Activated naive CD8-positive, alpha-beta T cell treated with anti-CD3 and anti-CD28 coated beads for 36 hours (primary cell): ENCODE results near the gene SORBS1. TPM values are rescaled to one million over a fixed set of nuclear protein-coding genes. Genes with fewer than 3 reads are reported as not detected.

Source experiments
- DNase-seq: peaks from one replicate; pipeline ENCODE4 v3.0.0; 2021
- H3K27ac Mint-ChIP-seq: one replicate; pipeline ENCODE4 v1.8.0; 2022; ENCODE audit warnings: mild to moderate bottlenecking, moderate library complexity, mixed read lengths
- H3K27me3 Mint-ChIP-seq: one replicate; pipeline ENCODE4 v1.8.0; 2022; ENCODE audit warnings: mild to moderate bottlenecking, mixed read lengths
- H3K36me3 Mint-ChIP-seq: one replicate; pipeline ENCODE4 v1.8.0; 2021; ENCODE audit warnings: mild to moderate bottlenecking, mixed read lengths
- H3K4me1 Mint-ChIP-seq: one replicate; pipeline ENCODE4 v1.8.0; 2021; ENCODE audit warnings: mixed read lengths
- H3K4me3 Mint-ChIP-seq: one replicate; pipeline ENCODE4 v1.8.0; 2022; ENCODE audit warnings: mild to moderate bottlenecking, moderate library complexity, mixed read lengths
- H3K9me3 Mint-ChIP-seq: one replicate; pipeline ENCODE4 v1.8.0; 2022; ENCODE audit warnings: mixed read lengths
- total RNA-seq, 2 experiments: library from RNA; stranded (reverse); gene quantifications; one replicate each; pipeline ENCODE4 v1.2.3, GENCODE V29; 2021

The SORBS1 gene
- total RNA-seq, 2 experiments from 2014 or later = 0.54 to 0.64 TPM

GRCh38 chr10:95503526-95503925, 57.6 kb downstream of the SORBS1 start:
- Mint-ChIP-seq H3K36me3 (no peaks in the 10 kb centered on the region), H3K9me3 (no peaks in the 10 kb centered on the region), H3K4me1 (peaks cover 3% of the 10 kb centered on the region), H3K4me3 (no peak overlapping the region), H3K27me3 (peaks cover 4% of the 10 kb centered on the region), H3K27ac (no peak overlapping the region)
- DNase-seq = no peak

GRCh38 chr10:95503001-95503400, 58.2 kb downstream of the SORBS1 start:
- no peak for DNase-seq
- no peak overlapping the region for H3K27ac Mint-ChIP-seq
- no peaks in the 10 kb centered on the region for H3K9me3 Mint-ChIP-seq
- peaks cover 4% of the 10 kb centered on the region for H3K27me3 Mint-ChIP-seq
- no peak overlapping the region for H3K4me3 Mint-ChIP-seq
- H3K4me1 Mint-ChIP-seq = peaks cover 3% of the 10 kb centered on the region
- H3K36me3 Mint-ChIP-seq = no peaks in the 10 kb centered on the region

GRCh38 chr10:95502377-95502776, 58.8 kb downstream of the SORBS1 start:
- H3K27me3 Mint-ChIP-seq = peaks cover 4% of the 10 kb centered on the region
- peaks cover 3% of the 10 kb centered on the region for H3K4me1 Mint-ChIP-seq
- H3K4me3 Mint-ChIP-seq = no peak overlapping the region
- H3K9me3 Mint-ChIP-seq = no peaks in the 10 kb centered on the region
- no peak for DNase-seq
- no peaks in the 10 kb centered on the region for H3K36me3 Mint-ChIP-seq
- no peak overlapping the region for H3K27ac Mint-ChIP-seq

DNA sequence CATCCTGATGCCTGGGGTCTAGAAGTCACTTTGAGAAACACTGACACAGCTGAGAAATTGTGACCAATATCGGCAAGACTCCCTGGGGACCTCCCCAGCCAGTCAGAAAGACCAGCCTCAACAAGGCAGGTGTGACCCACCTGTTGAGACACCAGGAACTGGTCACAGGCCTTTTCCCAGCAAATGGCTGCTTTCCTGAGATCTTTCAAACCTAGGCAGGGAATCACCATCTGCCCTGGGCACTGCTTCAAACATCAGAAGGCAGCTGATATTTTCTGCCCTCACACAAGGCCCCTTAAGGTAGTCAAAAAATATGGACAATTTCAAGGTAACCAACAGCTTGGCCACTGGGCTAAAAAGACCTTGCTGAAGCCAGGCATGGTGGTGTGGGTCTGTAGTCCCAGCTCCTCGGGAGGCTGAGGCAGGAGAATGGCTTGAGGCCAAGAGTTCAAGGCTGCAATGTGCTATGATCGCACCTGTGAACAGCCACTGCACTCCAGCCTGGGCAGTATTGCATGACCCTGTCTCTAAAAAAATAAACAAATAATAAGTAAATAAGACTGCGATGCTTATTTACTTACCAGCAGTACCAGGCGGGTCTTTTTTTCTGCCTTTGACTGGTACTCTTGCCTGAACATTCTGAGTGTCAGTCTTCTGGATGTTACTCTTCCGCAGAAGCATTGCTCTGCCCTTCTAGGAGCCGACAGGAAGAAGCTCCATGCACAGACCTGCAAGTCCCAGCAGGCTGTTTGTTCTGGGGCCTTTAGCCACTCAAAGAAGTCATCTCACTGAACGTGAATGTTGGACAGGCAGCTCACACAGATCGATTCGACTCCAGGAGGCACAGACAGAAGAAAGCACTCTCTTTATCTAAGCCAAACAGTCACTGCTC, 59.7 kb downstream of the SORBS1 start:
- Mint-ChIP-seq H3K27ac (no peak overlapping the region), H3K4me1 (peaks cover 3% of the 10 kb centered on the region), H3K9me3 (no peaks in the 10 kb centered on the region), H3K27me3 (peaks cover 4% of the 10 kb centered on the region), H3K4me3 (no peak overlapping the region), H3K36me3 (no peaks in the 10 kb centered on the region)
- DNase-seq = no peak

DNA sequence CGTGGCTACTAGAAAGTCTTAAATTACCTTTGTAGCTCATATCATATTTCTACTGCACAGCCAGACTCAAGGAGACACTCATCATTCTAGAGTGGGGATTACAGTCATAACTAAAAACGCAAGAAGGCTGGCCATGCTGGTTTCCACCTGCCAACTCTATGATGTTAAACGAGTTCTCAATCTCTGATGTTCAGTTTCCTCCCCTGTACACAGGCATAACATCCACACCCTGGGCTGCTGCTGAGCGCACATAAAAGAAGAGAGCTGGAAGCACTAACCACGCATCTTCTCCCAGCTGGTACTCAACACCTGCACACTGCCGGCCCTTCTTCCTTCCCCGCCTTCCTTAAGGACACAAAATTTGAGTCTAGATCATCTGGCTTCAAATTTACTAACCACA, 60.5 kb downstream of the SORBS1 start:
- no peak overlapping the region for H3K27ac Mint-ChIP-seq

DNA sequence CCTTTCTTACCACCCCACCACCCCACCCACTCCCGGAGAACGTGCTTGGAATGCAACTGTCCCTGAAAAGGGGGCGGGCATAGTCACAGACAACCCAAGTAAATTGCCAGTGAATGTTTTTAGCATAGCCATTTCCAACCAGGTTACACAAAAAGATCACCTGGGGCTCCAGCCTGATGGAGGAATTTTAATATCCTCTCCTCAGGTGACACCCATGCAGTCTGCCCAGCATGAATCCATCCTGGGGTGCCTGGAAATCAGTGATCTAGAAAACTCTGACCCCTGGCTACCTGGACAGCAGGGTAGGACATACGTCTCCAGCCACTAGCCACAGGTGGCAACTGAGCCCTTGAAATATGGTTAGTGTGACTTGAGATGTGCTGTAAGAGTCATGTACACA, 61.1 kb downstream of the SORBS1 start:
- no peaks in the 10 kb centered on the region for H3K36me3 Mint-ChIP-seq
- H3K27ac Mint-ChIP-seq = no peak overlapping the region
- DNase-seq = no peak
- H3K4me1 Mint-ChIP-seq = peaks cover 3% of the 10 kb centered on the region
- H3K4me3 Mint-ChIP-seq = no peak overlapping the region
- peaks cover 4% of the 10 kb centered on the region for H3K27me3 Mint-ChIP-seq
- no peaks in the 10 kb centered on the region for H3K9me3 Mint-ChIP-seq

More for the DNA sequence above, 60.5 kb downstream of the SORBS1 start:
- no peak for DNase-seq
- H3K27me3 Mint-ChIP-seq = peaks cover 4% of the 10 kb centered on the region
- H3K4me1 Mint-ChIP-seq = peaks cover 3% of the 10 kb centered on the region
- H3K9me3 Mint-ChIP-seq = no peaks in the 10 kb centered on the region
- no peak overlapping the region for H3K4me3 Mint-ChIP-seq
- H3K36me3 Mint-ChIP-seq = no peaks in the 10 kb centered on the region

DNA sequence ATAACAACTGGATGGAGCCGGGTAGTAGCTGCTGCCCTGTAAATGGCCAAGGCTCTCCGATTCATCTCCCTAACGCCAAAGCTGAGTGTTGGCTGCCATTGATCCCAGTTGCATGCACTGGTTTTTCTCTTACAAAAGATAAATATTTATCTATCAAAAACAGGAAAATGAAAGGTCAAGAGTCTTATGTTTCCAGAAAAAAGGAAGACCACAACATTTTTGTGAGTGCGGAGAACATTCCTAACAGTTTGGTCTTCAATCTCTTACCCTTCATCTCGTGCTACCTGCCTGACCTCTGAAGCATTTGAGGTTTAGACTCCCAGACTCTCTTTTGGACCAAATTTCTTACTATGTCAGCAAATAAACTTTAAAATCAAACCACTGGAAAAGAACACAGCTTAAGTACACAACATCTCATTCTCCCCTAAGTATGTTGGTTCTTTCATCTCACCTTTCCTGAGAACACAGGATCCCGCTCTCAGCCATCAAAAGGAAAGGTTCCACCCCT, 61.6 kb downstream of the SORBS1 start:
- H3K27me3 Mint-ChIP-seq = peaks cover 4% of the 10 kb centered on the region
- no peak for DNase-seq

GRCh38 chr10:95496951-95497350, 64.2 kb downstream of the SORBS1 start:
- peaks cover 3% of the 10 kb centered on the region for H3K4me1 Mint-ChIP-seq
- H3K9me3 Mint-ChIP-seq = no peaks in the 10 kb centered on the region
- no peak for DNase-seq
- no peak overlapping the region for H3K4me3 Mint-ChIP-seq
- peaks cover 4% of the 10 kb centered on the region for H3K27me3 Mint-ChIP-seq
- no peaks in the 10 kb centered on the region for H3K36me3 Mint-ChIP-seq
- no peak overlapping the region for H3K27ac Mint-ChIP-seq

More for the DNA sequence above, 61.6 kb downstream of the SORBS1 start:
- Mint-ChIP-seq H3K27ac (no peak overlapping the region), H3K4me3 (no peak overlapping the region), H3K36me3 (no peaks in the 10 kb centered on the region), H3K4me1 (peaks cover 3% of the 10 kb centered on the region), H3K9me3 (no peaks in the 10 kb centered on the region)

DNA sequence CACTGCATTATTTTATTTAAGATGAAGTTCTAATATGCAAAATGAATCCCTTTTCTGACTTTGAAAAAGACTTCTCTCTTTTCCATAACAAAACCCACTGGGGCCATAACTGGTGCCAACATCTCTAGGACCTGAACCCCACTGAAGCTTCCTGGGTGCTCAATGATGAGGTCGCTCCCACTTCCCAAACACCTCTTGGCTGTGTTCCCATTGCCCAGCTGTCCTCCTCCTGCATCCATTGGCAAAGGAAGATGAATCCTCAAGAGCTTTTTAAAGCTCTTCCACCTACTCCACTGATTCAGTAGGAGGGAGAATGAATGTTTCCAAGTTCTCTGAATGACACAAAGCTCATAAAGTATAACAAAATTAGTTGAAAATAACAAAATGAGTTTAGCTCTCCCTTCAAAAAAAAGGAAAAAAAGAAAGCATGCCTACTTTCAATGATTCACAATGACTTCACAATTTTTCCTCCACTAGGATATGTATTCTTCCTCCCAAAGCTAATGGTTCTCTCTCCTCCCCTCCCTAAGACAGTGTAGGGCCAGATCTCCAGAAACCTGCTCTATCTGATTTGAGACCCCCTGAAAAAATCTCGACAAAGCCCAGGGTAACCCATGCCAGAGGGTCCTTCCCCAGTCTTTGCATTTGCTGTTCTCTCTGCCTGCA, 64.8 kb downstream of the SORBS1 start:
- no peaks in the 10 kb centered on the region for H3K9me3 Mint-ChIP-seq
- H3K4me1 Mint-ChIP-seq = peaks cover 3% of the 10 kb centered on the region
- H3K36me3 Mint-ChIP-seq = no peaks in the 10 kb centered on the region
- no peak overlapping the region for H3K27ac Mint-ChIP-seq
- peaks cover 4% of the 10 kb centered on the region for H3K27me3 Mint-ChIP-seq
- no peak overlapping the region for H3K4me3 Mint-ChIP-seq
- DNase-seq = no peak

DNA sequence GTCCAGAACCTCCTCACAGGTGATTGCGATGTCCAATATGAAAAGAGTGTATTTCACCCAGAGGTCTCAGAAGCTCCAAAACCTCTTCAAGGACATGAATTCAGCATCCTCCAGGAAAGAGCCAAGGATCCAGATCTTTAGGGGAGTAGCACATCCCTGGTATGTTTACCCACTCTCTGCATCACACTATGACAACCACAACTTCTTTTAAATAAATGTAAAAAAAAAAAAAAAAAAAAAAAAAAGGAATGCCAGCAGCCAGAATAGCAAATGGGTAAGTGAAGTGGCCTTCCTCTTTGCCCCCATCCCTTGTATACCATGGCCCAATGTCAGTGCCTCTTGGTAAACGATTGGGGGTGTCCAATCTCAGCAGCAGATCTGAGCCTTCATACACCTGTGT, 67.3 kb downstream of the SORBS1 start:
- H3K36me3 Mint-ChIP-seq = no peaks in the 10 kb centered on the region
- no peaks in the 10 kb centered on the region for H3K9me3 Mint-ChIP-seq
- no peak overlapping the region for H3K4me3 Mint-ChIP-seq
- H3K4me1 Mint-ChIP-seq = no peaks in the 10 kb centered on the region
- no peaks in the 10 kb centered on the region for H3K27me3 Mint-ChIP-seq
- H3K27ac Mint-ChIP-seq = no peak overlapping the region
- no peak for DNase-seq

DNA sequence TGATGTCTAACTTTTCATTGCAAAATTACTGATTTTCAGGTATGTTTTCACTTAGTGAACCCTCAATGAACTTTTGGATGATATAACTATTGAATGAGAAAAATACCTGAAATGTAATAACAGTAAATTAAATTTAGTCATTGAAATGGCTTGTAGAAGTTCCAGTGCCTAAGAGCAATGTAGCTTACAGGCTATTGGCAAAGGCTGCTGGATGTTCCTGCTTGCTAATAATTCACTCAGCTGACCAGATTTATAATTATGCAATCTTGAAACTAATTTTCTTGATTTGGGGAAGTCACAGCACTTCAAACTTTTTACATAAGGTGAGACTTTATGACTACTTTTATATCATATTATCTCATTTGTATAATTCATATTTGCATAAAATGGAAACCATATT, 73.2 kb downstream of the SORBS1 start:
- DNase-seq = no peak
- H3K4me3 Mint-ChIP-seq = no peak overlapping the region

GRCh38 chr10:95485056-95485844, 75.9 kb downstream of the SORBS1 start:
- Mint-ChIP-seq H3K4me1 (peaks cover 9% of the 10 kb centered on the region), H3K4me3 (no peak overlapping the region), H3K27ac (no peak overlapping the region), H3K36me3 (no peaks in the 10 kb centered on the region), H3K9me3 (no peaks in the 10 kb centered on the region), H3K27me3 (no peaks in the 10 kb centered on the region)
- DNase-seq = no peak

More for the DNA sequence above, 73.2 kb downstream of the SORBS1 start:
- peaks cover 3% of the 10 kb centered on the region for H3K4me1 Mint-ChIP-seq
- no peaks in the 10 kb centered on the region for H3K9me3 Mint-ChIP-seq
- no peaks in the 10 kb centered on the region for H3K36me3 Mint-ChIP-seq
- H3K27me3 Mint-ChIP-seq = no peaks in the 10 kb centered on the region
- no peak overlapping the region for H3K27ac Mint-ChIP-seq

- Mint-ChIP-seq H3K36me3 (no peaks in the 10 kb centered on the region), H3K27ac (no peak overlapping the region), H3K9me3 (no peaks in the 10 kb centered on the region)
Measured at GRCh38 chr10:95482501-95483233, 78.5 kb downstream of the SORBS1 start.

DNA sequence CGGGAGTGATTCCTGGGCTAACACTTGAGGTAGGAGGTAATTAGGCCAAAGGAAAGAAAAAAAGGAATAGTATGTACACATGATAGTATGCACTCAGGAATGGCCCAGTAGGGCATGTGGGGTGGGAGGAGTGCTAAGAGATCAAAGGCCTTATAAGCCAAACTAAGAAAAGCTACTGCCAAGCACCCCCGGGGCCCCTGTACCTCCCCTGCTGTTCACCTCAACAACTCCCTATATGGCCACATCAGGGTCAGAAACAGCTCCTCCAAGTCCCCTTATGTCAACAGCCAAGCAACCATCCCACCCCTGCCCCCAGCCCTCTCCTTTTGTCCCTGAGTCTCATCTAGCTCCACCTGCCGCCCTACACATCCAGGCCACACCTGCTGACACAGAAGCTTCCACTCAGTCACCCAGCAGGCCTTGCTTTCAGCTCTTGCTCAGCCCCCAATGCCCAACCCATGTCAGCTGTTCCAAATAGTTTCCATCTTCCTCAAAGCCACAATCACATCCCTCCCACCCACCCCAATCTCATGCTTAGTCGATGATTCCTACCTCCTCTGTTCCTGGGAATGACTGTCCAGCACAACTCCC, 80.2 kb downstream of the SORBS1 start:
- H3K27me3 Mint-ChIP-seq = peaks cover 4% of the 10 kb centered on the region
- H3K4me1 Mint-ChIP-seq = peaks cover 9% of the 10 kb centered on the region
- peak; percentile 2 for DNase-seq
- no peaks in the 10 kb centered on the region for H3K9me3 Mint-ChIP-seq
- H3K36me3 Mint-ChIP-seq = no peaks in the 10 kb centered on the region
- H3K4me3 Mint-ChIP-seq = no peak overlapping the region
- no peak overlapping the region for H3K27ac Mint-ChIP-seq

More at GRCh38 chr10:95482501-95483233, 78.5 kb downstream of the SORBS1 start:
- H3K27me3 Mint-ChIP-seq = peaks cover 4% of the 10 kb centered on the region
- DNase-seq = no peak
- H3K4me3 Mint-ChIP-seq = no peak overlapping the region
- H3K4me1 Mint-ChIP-seq = peaks cover 9% of the 10 kb centered on the region
